GM10266 (cell line): ENCODE data around the gene NPAS3.

ENCODE experiments used
- DNase-seq: peaks from one replicate; pipeline ENCODE4 v3.0.0; 2012; ENCODE audit errors: extremely low spot score
- CTCF ChIP-seq: IDR thresholded peaks from 2 replicates; pipeline ENCODE4 v1.5.1; 2012; ENCODE audit warnings: mild to moderate bottlenecking, low read depth; ENCODE audit not compliant: control insufficient read depth, insufficient read depth; ENCODE audit errors: missing control alignments

The NPAS3 gene

GRCh38 chr14:32938719-32939253, at the start of gene NPAS3:
Gene NPAS3, plus strand, starts transcription at chr14:32938879.
- no peak for TF ChIP-seq CTCF
- peak; percentile 47 for DNase-seq

GRCh38 chr14:32896979-32897697, 41.5 kb upstream of the NPAS3 start:
- no peak for DNase-seq
- TF ChIP-seq CTCF, result no peak

- TF ChIP-seq CTCF, result no peak
- no peak for DNase-seq
Measured at GRCh38 chr14:32897698-32898064, 41.0 kb upstream of the NPAS3 start.

GRCh38 chr14:32898876-32899275, 39.8 kb upstream of the NPAS3 start:
- no peak for TF ChIP-seq CTCF
- DNase-seq, result no peak

GRCh38 chr14:32900547-32900946, 38.1 kb upstream of the NPAS3 start:
- no peak for DNase-seq
- no peak for TF ChIP-seq CTCF

GRCh38 chr14:32905013-32905412, 33.7 kb upstream of the NPAS3 start:
- no peak for DNase-seq
- TF ChIP-seq CTCF, result no peak

GRCh38 chr14:32906672-32907071, 32.0 kb upstream of the NPAS3 start:
- no peak for TF ChIP-seq CTCF
- DNase-seq, result no peak
